Neural cell (in vitro differentiated cells): ENCODE results near the gene NOC2L. TPM values are rescaled to one million over a fixed set of nuclear protein-coding genes. Genes with fewer than 3 reads are reported as not detected.
A peak's percentile ranks its signal among the peaks of the same experiment; 100 is the strongest.

Source experiments
- H2AFZ ChIP-seq: fragments of 200-600, 300-800 bp; sonication (generic), shearing (Covaris generic); 2 replicates; pipeline ENCODE4 v1.6.0; 2014; ENCODE audit warnings: low read depth, mild to moderate bottlenecking, antibody characterized with exemption, low read length, moderate library complexity
- H3F3A ChIP-seq: fragments of 200-600 bp; shearing (Covaris generic); 2 replicates; pipeline ENCODE4 v1.6.1; 2016; ENCODE audit warnings: mild to moderate bottlenecking, moderate library complexity, mixed read lengths, antibody characterized with exemption, low read length; ENCODE audit not compliant: insufficient read depth, poor library complexity, severe bottlenecking
- H3K27ac ChIP-seq: fragments of 200-600, 300-800 bp; sonication (generic), shearing (Covaris generic); 2 replicates; pipeline ENCODE4 v1.5.1; 2014; ENCODE audit warnings: mild to moderate bottlenecking, low read length, moderate library complexity
- H3K27me3 ChIP-seq: fragments of 300-800, 200-600 bp; sonication (generic), shearing (Covaris generic); 2 replicates; pipeline ENCODE4 v1.6.0; 2014; ENCODE audit warnings: mild to moderate bottlenecking, low read depth, low read length, moderate library complexity; ENCODE audit not compliant: insufficient read depth
- H3K36me3 ChIP-seq: fragments of 300-800, 200-600 bp; sonication (generic), shearing (Covaris generic); 2 replicates; pipeline ENCODE4 v1.5.1; 2014; ENCODE audit warnings: mild to moderate bottlenecking, antibody characterized with exemption, low read length, moderate library complexity; ENCODE audit not compliant: insufficient read depth
- H3K4me2 ChIP-seq: fragments of 300-800, 200-600 bp; sonication (generic), shearing (Covaris generic); 2 replicates; pipeline ENCODE4 v1.6.0; 2014; ENCODE audit warnings: mild to moderate bottlenecking, low read length
- H3K4me3 ChIP-seq: fragments of 300-800, 200-600 bp; sonication (generic), shearing (Covaris generic); 2 replicates; pipeline ENCODE4 v1.5.1; 2014; ENCODE audit warnings: mild to moderate bottlenecking, low read length, moderate library complexity
- H3K79me2 ChIP-seq: fragments of 200-600 bp; shearing (Covaris generic); replicated peaks from 2 replicates; pipeline ENCODE4 v1.6.0; 2014; ENCODE audit warnings: mild to moderate bottlenecking, low read length, moderate library complexity; ENCODE audit not compliant: insufficient read depth
- H3K9ac ChIP-seq: fragments of 300-800, 200-600 bp; sonication (generic), shearing (Covaris generic); 2 replicates; pipeline ENCODE4 v1.6.1; 2016; ENCODE audit warnings: mild to moderate bottlenecking, low read length, mixed read lengths
- H3K9me2 ChIP-seq: fragments of 200-600 bp; shearing (Covaris generic); 2 replicates; pipeline ENCODE4 v1.6.1; 2016; ENCODE audit warnings: mild to moderate bottlenecking, low read length, mixed read lengths; ENCODE audit not compliant: insufficient read depth
- H3K9me3 ChIP-seq: fragments of 200-600, 300-800 bp; sonication (generic), shearing (Covaris generic); 2 replicates; pipeline ENCODE4 v1.6.1; 2016; ENCODE audit warnings: mild to moderate bottlenecking, mixed run types, low read length, moderate library complexity, mixed read lengths
- H4K20me1 ChIP-seq: fragments of 200-600 bp; shearing (Covaris generic); 2 replicates; pipeline ENCODE4 v1.6.1; 2016; ENCODE audit warnings: mild to moderate bottlenecking, mixed run types; ENCODE audit not compliant: insufficient read depth
- EP300 ChIP-seq: fragments of 450-650 bp; conservative IDR thresholded peaks from 2 replicates; pipeline ENCODE4 v1.6.1; 2014; ENCODE audit warnings: antibody characterized with exemption, mild to moderate bottlenecking, moderate library complexity; ENCODE audit not compliant: poor library complexity, severe bottlenecking
- EZH2 ChIP-seq: fragments of 200-600, 300-800 bp; shearing (Covaris generic), sonication (generic); IDR thresholded peaks from 2 replicates; pipeline ENCODE4 v1.6.1; 2014; ENCODE audit warnings: antibody characterized with exemption, low read length, borderline replicate concordance, mild to moderate bottlenecking; ENCODE audit not compliant: insufficient read depth, poor library complexity, severe bottlenecking
- MXI1 ChIP-seq: fragments of 450-650 bp; conservative IDR thresholded peaks from 2 replicates; pipeline ENCODE4 v1.6.1; 2014; ENCODE audit warnings: antibody characterized with exemption, mild to moderate bottlenecking; ENCODE audit not compliant: poor library complexity, severe bottlenecking
- POLR2AphosphoS5 ChIP-seq: IDR thresholded peaks from 2 replicates; pipeline ENCODE4 v1.6.1; 2012
- RAD21 ChIP-seq: fragments of 450-650 bp; conservative IDR thresholded peaks from 2 replicates; pipeline ENCODE4 v1.6.1; 2014; ENCODE audit warnings: antibody characterized with exemption, mild to moderate bottlenecking, moderate library complexity
- SMC3 ChIP-seq: fragments of 450-650 bp; conservative IDR thresholded peaks from 2 replicates; pipeline ENCODE4 v1.6.1; 2014; ENCODE audit warnings: antibody characterized with exemption, mild to moderate bottlenecking, moderate library complexity; ENCODE audit not compliant: poor library complexity
- TAF1 ChIP-seq: IDR thresholded peaks from 2 replicates; pipeline ENCODE4 v1.6.1; 2012; ENCODE audit warnings: low read depth
- polyA plus RNA-seq: library from polyadenylated mRNA; depleted of rRNA; stranded (reverse); fragments of >200 nt; gene quantifications from 2 replicates; pipeline ENCODE4 v1.2.3, GENCODE V29; 2014
- TF ChIP-seq, protein P1 (sequence below): fragments of 450-650 bp; IDR thresholded peaks from 2 replicates; pipeline ENCODE4 v1.5.1; 2014; ENCODE audit warnings: antibody characterized with exemption, mild to moderate bottlenecking, moderate library complexity; ENCODE audit not compliant: poor library complexity, severe bottlenecking
- TF ChIP-seq, protein P2 (sequence below): IDR thresholded peaks from 2 replicates; pipeline ENCODE4 v1.6.1; 2012; ENCODE audit warnings: borderline replicate concordance

The NOC2L gene
- polyA plus RNA-seq, 1 donor from 2014 or later = 77.2 TPM

DNA sequence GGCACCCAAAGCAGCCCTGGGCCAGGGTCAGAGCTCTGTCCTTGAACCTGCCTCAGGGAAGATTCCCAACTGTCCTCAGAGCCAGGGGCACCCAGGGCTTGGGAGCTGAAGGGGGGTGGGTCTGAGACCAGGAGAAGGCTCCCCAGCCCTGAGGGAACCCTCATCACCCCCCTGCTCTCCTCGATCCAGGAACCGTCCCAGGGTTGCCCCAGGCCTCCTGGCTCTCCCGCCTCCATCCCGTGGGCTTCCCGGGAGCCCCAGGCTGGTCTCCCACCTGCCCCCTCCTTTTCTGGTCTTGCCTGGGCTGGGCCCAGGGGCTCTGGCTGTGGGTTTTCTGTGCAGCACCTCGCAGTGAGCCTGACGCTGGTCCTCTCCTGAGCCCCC, 42.0 kb downstream of the NOC2L start:
- H3K27ac ChIP-seq = no peak overlapping the region
- no peak overlapping the region for H3K4me2 ChIP-seq
- no peak overlapping the region for H2AFZ ChIP-seq
- no peaks in the 10 kb centered on the region for H3K9me2 ChIP-seq
- H3K9ac ChIP-seq = peak overlapping the region; percentile 5
- no peak overlapping the region for H3K4me3 ChIP-seq
- no peaks in the 10 kb centered on the region for H3K36me3 ChIP-seq
- no peaks in the 10 kb centered on the region for H3K79me2 ChIP-seq
- H3F3A ChIP-seq = no peaks in the 10 kb centered on the region
- no peaks in the 10 kb centered on the region for H4K20me1 ChIP-seq
- TF ChIP-seq EZH2 = no peak
- no peak for TF ChIP-seq EP300
- TF ChIP-seq, protein P1, sequence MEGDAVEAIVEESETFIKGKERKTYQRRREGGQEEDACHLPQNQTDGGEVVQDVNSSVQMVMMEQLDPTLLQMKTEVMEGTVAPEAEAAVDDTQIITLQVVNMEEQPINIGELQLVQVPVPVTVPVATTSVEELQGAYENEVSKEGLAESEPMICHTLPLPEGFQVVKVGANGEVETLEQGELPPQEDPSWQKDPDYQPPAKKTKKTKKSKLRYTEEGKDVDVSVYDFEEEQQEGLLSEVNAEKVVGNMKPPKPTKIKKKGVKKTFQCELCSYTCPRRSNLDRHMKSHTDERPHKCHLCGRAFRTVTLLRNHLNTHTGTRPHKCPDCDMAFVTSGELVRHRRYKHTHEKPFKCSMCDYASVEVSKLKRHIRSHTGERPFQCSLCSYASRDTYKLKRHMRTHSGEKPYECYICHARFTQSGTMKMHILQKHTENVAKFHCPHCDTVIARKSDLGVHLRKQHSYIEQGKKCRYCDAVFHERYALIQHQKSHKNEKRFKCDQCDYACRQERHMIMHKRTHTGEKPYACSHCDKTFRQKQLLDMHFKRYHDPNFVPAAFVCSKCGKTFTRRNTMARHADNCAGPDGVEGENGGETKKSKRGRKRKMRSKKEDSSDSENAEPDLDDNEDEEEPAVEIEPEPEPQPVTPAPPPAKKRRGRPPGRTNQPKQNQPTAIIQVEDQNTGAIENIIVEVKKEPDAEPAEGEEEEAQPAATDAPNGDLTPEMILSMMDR = no peak
- TF ChIP-seq MXI1 = no peak
- TF ChIP-seq, protein P2, sequence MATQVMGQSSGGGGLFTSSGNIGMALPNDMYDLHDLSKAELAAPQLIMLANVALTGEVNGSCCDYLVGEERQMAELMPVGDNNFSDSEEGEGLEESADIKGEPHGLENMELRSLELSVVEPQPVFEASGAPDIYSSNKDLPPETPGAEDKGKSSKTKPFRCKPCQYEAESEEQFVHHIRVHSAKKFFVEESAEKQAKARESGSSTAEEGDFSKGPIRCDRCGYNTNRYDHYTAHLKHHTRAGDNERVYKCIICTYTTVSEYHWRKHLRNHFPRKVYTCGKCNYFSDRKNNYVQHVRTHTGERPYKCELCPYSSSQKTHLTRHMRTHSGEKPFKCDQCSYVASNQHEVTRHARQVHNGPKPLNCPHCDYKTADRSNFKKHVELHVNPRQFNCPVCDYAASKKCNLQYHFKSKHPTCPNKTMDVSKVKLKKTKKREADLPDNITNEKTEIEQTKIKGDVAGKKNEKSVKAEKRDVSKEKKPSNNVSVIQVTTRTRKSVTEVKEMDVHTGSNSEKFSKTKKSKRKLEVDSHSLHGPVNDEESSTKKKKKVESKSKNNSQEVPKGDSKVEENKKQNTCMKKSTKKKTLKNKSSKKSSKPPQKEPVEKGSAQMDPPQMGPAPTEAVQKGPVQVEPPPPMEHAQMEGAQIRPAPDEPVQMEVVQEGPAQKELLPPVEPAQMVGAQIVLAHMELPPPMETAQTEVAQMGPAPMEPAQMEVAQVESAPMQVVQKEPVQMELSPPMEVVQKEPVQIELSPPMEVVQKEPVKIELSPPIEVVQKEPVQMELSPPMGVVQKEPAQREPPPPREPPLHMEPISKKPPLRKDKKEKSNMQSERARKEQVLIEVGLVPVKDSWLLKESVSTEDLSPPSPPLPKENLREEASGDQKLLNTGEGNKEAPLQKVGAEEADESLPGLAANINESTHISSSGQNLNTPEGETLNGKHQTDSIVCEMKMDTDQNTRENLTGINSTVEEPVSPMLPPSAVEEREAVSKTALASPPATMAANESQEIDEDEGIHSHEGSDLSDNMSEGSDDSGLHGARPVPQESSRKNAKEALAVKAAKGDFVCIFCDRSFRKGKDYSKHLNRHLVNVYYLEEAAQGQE = no peak
- no peak for TF ChIP-seq TAF1
- TF ChIP-seq SMC3 = no peak
- TF ChIP-seq POLR2AphosphoS5 = no peak
- no peak for TF ChIP-seq RAD21
- no peaks in the 10 kb centered on the region for H3K9me3 ChIP-seq
- peaks cover 6% of the 10 kb centered on the region for H3K27me3 ChIP-seq

DNA sequence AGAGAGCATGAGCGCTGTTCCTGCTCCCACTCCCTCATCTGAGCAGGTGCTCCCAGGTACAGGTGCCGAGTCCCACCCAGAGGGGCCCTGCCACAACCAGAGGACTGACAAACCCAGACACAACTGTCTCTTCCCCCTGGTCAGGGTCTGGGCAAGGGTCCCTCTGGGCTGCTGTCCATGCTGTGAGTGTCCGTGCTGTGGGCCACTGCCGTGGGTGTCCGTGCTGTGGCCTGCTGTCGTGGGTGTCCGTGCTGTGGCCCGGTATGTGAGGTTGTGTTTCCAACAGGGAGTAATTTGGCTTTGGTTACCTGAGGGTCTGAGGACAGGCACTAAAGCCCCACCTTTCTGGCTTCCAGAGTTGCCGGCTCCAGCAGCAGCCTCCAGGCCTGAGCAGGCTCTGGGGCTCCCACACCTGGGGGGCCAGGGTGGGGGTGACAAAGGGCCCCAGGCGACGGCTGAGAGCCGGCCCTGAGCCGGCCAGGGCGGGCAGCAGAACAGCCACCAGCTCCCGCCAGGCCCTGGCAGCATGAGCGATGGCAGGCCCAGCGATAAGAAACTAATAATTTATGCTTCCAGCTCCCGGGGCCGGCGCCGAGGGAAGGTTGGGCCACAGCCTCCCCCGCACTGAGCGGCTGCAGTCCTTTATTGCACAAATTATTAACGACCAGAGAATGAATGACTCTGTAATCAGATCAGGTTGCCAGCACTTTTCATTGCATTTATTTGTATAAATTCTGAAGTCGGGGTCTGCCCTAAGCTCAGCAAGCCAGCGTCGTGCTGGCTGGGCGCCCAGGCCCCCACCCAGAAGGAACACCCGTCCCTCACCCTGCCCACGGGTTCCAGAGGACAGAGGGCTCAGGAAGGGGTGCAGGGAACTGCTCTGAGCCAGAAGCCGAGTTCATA, 42.6 kb downstream of the NOC2L start:
- no peaks in the 10 kb centered on the region for H3F3A ChIP-seq
- TF ChIP-seq SMC3 = no peak
- TF ChIP-seq, protein P1 = no peak
- no peak for TF ChIP-seq RAD21
- no peak for TF ChIP-seq TAF1
- no peak for TF ChIP-seq EZH2
- TF ChIP-seq, protein P2 = no peak
- TF ChIP-seq EP300 = no peak
- no peak for TF ChIP-seq MXI1
- TF ChIP-seq POLR2AphosphoS5 = no peak
- no peaks in the 10 kb centered on the region for H3K9me2 ChIP-seq
- H3K36me3 ChIP-seq = no peaks in the 10 kb centered on the region
- peaks cover under 1% of the 10 kb centered on the region for H3K27me3 ChIP-seq
- no peak overlapping the region for H2AFZ ChIP-seq
- no peaks in the 10 kb centered on the region for H3K9me3 ChIP-seq
- H3K27ac ChIP-seq = no peak overlapping the region
- peak overlapping the region; percentile 5 for H3K9ac ChIP-seq
- H3K4me2 ChIP-seq = no peak overlapping the region
- no peaks in the 10 kb centered on the region for H4K20me1 ChIP-seq
- H3K79me2 ChIP-seq = no peaks in the 10 kb centered on the region
- H3K4me3 ChIP-seq = no peak overlapping the region
